Upper lobe of right lung (tissue), 1 donor: ENCODE measurements around the gene SORBS2. TPM values are rescaled to one million over a fixed set of nuclear protein-coding genes. Genes with fewer than 3 reads are reported as not detected.

Experiments used
- ATAC-seq: fragments of 200-7000 bp; cut with Tn5 transposase; one replicate; pipeline ENCODE4 v1.9.1; 2020; ENCODE audit warnings: mild to moderate bottlenecking, moderate library complexity
- DNase-seq: peaks from one replicate; pipeline ENCODE4 v3.0.0-alpha.2; 2020
- H3K27ac ChIP-seq: fragments of 200-600 bp; one replicate; pipeline ENCODE4 v1.8.0; 2022
- H3K27me3 ChIP-seq: fragments of 200-600 bp; one replicate; pipeline ENCODE4 v1.8.0; 2022; ENCODE audit warnings: mild to moderate bottlenecking
- H3K36me3 ChIP-seq: fragments of 200-600 bp; one replicate; pipeline ENCODE4 v1.8.0; 2022
- H3K4me1 ChIP-seq: fragments of 200-600 bp; one replicate; pipeline ENCODE4 v1.8.0; 2022
- H3K4me3 ChIP-seq: fragments of 200-600 bp; one replicate; pipeline ENCODE4 v1.8.0; 2022; ENCODE audit warnings: mild to moderate bottlenecking
- H3K9me3 ChIP-seq: fragments of 200-600 bp; one replicate; pipeline ENCODE4 v1.8.0; 2022
- intact Hi-C: fragments of 100-400 bp; cut with DNase I; formaldehyde crosslinking; loops from one replicate; pipeline ENCODE4 v1.11.0; 2022
- total RNA-seq: library from RNA; stranded (reverse); fragmentation: NEBNext Ultra II Directional; extraction: Animal tissue kit (Norgen Biotek cat#: 25700); gene quantifications from one replicate; pipeline ENCODE4 v1.2.1, GENCODE V29; 2021
- TF ChIP-seq, protein P1 (sequence below): fragments of 200-600 bp; IDR thresholded peaks from one replicate; pipeline ENCODE4 v1.8.0; 2022; ENCODE audit warnings: antibody characterized with exemption
- donor health status: DM: no; HTN: yes; CAD: no; lungs with severe emphysema.

SORBS2 gene
- total RNA-seq, 1 donor from 2014 or later, result 44.9 TPM

DNA sequence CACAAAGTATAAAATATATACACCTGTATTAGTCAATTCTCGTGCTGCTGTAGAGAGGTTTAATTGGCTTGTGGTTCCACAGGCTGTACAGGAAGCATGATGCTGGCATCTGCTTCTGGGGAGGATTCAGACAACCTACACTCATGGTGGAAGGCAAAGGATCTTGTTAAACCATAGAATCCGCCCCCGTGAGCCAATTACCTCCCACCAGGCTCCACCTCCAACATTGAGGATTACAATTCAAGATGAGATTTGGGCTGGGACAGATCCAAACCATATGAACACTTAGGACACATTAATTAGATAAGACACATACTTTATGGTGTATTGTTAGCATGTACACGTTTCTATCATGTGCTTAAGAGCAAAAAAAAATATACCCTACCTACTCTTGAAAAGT is 22.1 kb upstream of the SORBS2 start:
- Histone ChIP-seq H3K9me3 (no peaks in the 10 kb centered on the region), H3K4me3 (no peak overlapping the region), H3K36me3 (no peaks in the 10 kb centered on the region), H3K27ac (no peak overlapping the region), H3K27me3 (no peaks in the 10 kb centered on the region), H3K4me1 (peaks cover under 1% of the 10 kb centered on the region)
- DNase-seq, result no peak
- TF ChIP-seq, protein P1, sequence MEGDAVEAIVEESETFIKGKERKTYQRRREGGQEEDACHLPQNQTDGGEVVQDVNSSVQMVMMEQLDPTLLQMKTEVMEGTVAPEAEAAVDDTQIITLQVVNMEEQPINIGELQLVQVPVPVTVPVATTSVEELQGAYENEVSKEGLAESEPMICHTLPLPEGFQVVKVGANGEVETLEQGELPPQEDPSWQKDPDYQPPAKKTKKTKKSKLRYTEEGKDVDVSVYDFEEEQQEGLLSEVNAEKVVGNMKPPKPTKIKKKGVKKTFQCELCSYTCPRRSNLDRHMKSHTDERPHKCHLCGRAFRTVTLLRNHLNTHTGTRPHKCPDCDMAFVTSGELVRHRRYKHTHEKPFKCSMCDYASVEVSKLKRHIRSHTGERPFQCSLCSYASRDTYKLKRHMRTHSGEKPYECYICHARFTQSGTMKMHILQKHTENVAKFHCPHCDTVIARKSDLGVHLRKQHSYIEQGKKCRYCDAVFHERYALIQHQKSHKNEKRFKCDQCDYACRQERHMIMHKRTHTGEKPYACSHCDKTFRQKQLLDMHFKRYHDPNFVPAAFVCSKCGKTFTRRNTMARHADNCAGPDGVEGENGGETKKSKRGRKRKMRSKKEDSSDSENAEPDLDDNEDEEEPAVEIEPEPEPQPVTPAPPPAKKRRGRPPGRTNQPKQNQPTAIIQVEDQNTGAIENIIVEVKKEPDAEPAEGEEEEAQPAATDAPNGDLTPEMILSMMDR, result no peak
- no peak for ATAC-seq
- intact Hi-C loops, result no loop called here

DNA sequence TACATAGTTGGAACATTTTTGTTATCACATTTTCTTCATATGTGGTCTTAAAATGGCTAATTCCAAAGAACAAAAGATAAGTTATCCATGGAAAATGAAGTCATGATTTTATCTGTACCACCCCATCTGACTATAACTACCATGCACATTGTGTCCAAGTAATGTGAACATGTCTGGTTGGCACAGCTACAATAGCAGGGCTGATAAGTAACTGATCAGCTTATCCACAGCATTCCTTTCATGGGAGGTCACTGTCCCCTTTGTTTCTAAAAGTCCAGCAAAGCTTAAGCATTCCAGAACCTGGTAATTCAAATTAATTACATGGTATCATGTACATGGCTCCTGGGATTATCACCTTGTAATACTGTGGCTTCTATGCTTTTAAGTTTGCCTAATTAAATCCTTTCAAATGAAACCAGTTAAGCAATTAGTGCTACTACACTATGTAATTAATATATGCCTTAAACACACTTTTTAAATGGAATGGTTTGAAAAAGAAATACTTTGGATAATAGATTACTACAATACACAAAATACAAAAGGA is 21.1 kb upstream of the SORBS2 start:
- intact Hi-C loops, result no loop called here
- TF ChIP-seq, protein P1, result no peak

DNA sequence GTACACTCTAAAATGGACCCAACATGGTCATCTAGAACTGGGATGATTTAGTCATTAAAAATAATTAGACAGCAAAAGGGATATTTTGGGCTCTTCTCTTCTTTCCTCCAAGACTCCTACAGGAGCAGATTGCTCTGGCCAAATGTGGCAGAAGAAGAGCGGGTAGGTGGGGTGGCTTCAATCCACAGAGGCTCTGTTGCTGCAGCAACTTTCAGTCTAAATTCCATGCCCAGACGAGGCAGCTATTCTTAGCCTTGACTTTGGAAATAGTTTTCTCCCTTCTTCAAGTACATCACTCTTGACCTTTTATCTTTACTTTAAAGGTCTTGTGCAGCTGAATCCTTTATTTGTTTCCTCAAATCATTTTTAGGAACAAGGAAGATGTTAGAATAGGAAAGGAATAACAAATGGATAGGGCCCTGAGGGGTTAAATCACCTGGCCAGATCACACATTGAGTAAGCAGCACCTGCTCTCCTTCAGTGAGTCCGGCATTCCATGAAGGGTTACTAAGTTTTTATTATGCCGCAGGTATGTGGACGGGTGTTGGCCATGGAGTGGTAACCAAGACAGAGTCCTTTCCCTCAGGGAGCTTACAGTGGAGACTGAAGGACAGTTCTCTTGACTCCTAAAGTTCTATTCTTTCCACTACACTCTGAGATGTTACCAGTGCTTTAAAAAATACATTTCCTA is 19.3 kb upstream of the SORBS2 start:
- no peaks in the 10 kb centered on the region for H3K9me3 ChIP-seq
- no peak for DNase-seq
- intact Hi-C loops, result no loop called here
- H3K27me3 ChIP-seq, result no peaks in the 10 kb centered on the region
- no peak overlapping the region for H3K27ac ChIP-seq
- H3K4me1 ChIP-seq, result no peaks in the 10 kb centered on the region
- H3K4me3 ChIP-seq, result no peak overlapping the region
- peak; percentile 33 for ATAC-seq
- TF ChIP-seq, protein P1, result no peak
- no peaks in the 10 kb centered on the region for H3K36me3 ChIP-seq

More for the DNA sequence above, 21.1 kb upstream of the SORBS2 start:
- no peak for ATAC-seq
- DNase-seq, result no peak
- Histone ChIP-seq H3K4me3 (no peak overlapping the region), H3K27me3 (no peaks in the 10 kb centered on the region), H3K27ac (no peak overlapping the region), H3K4me1 (no peaks in the 10 kb centered on the region), H3K36me3 (no peaks in the 10 kb centered on the region), H3K9me3 (no peaks in the 10 kb centered on the region)

DNA sequence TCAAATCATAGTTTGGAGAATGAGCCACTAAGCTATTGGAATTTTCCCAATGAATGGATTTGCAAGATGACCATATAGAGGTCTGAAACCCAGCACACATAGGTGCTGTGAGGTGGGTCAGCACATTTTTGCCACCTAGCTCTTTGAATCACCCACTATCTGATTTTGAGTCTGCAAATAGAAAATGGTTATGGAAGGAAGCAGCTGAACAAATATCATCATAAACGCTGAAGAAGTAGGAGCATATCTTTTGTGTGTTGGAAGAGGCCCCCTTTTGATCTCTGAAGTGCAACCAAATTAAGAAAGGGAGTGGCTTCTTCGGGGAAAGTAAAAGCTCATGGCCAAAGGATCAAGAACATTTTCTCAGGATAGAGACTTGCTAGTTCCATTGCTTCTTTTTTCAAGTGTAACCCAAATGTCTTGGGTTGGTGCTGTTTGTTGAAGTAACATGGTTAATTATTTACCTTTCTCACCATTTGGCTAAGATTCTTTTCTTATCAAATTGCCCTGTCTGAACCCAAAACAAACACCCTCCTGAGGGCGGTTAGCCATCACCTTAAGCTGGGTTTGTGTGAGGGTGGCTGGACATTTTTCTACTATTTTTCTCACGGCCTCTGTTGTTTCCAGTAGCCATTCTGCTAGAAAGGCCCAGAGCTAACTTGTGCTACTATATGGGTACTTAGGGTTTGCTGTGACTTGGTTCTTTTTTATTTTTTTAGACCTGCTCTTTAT is 18.4 kb upstream of the SORBS2 start:
- Histone ChIP-seq H3K4me1 (no peaks in the 10 kb centered on the region), H3K36me3 (no peaks in the 10 kb centered on the region), H3K27me3 (no peaks in the 10 kb centered on the region), H3K27ac (no peak overlapping the region), H3K9me3 (no peaks in the 10 kb centered on the region), H3K4me3 (no peak overlapping the region)
- no peak for ATAC-seq
- no peak for DNase-seq
- intact Hi-C loops, result no loop called here
- TF ChIP-seq, protein P1, result no peak

DNA sequence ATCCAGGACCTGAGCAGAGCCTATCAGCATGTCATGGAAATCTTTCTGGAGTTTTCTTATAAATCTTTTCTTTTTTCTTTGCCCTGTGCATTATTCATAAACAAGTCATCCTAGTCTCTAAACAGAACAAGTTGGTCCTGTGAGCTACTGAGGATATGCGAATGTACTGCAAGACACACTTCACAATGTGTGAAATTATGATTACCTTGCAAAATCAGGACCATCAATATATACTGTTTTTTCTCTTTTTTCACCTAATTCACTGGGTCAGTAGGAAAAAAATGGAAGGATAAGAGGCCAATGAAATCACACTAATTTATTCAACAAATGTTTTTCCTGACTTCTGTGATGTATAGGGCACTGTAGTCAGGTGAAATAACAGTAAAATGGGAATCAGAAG is 14.4 kb upstream of the SORBS2 start:
- Histone ChIP-seq H3K27me3 (no peaks in the 10 kb centered on the region), H3K9me3 (no peaks in the 10 kb centered on the region), H3K4me3 (no peak overlapping the region), H3K27ac (no peak overlapping the region), H3K4me1 (no peaks in the 10 kb centered on the region), H3K36me3 (no peaks in the 10 kb centered on the region)
- intact Hi-C loops, result no loop called here
- TF ChIP-seq, protein P1, result no peak
- DNase-seq (no peak), ATAC-seq (no peak)
